ENCODE measurements around the gene IGSF8. TPM values are rescaled to one million over a fixed set of nuclear protein-coding genes. Genes with fewer than 3 reads are reported as not detected.

IGSF8 gene
- total RNA-seq, 1 donor from 2014 or later: 21.6 TPM

- no peak for TF ChIP-seq CTCF (IDR thresholded peaks at IDR 0.05)
- TF ChIP-seq POLR2AphosphoS5 (IDR thresholded peaks at IDR 0.05; ENCODE audit: insufficient read depth in 1 of 2, low read depth in 1 of 2): no peak
- TF ChIP-seq POLR2A (IDR thresholded peaks at IDR 0.05): no peak
- Histone ChIP-seq H3K27me3 (no peaks in the 10 kb centered on the region), H3K9me3 (no peaks in the 10 kb centered on the region), H3K36me3 (peaks cover 0 to 55% of the 10 kb centered on the region in 2 donors), H3K4me3 (no peak overlapping the region), H3K27ac (no peak overlapping the region), H3K4me1 (peaks cover 8% of the 10 kb centered on the region)
- no peak for DNase-seq (ENCODE audit: extremely low spot score in 2 of 2)
- intact Hi-C loops (cut with DNase I): loop anchor here (10.0 kb wide), 1 partner anchor 167 kb away; the partner anchor contains the start of gene TAGLN2
These were observed 6.7 kb downstream of the IGSF8 start for GRCh38 chr1:160091666-160092223.

GRCh38 chr1:160090760-160091159, 7.7 kb downstream of the IGSF8 start:
- Histone ChIP-seq H3K4me3 (no peak overlapping the region), H3K27ac (no peak overlapping the region), H3K9me3 (no peaks in the 10 kb centered on the region), H3K36me3 (peaks cover 0 to 55% of the 10 kb centered on the region in 2 donors), H3K27me3 (no peaks in the 10 kb centered on the region), H3K4me1 (no peaks in the 10 kb centered on the region)
- intact Hi-C loops (cut with DNase I): loop anchor here (10.0 kb wide), 1 partner anchor 166 kb away; the partner anchor contains the start of gene TAGLN2
- TF ChIP-seq POLR2A (IDR thresholded peaks at IDR 0.05) (no peak), CTCF (IDR thresholded peaks at IDR 0.05) (no peak), POLR2AphosphoS5 (IDR thresholded peaks at IDR 0.05; ENCODE audit: insufficient read depth in 1 of 2, low read depth in 1 of 2) (no peak)
- no peak for DNase-seq (ENCODE audit: extremely low spot score in 2 of 2)

- no peak overlapping the region for H3K4me3 ChIP-seq
- DNase-seq (ENCODE audit: extremely low spot score in 2 of 2): no peak
- no peaks in the 10 kb centered on the region for H3K9me3 ChIP-seq
- H3K27ac ChIP-seq: no peak overlapping the region
- peaks cover 0 to 54% of the 10 kb centered on the region in 2 donors for H3K36me3 ChIP-seq
- TF ChIP-seq POLR2AphosphoS5 (IDR thresholded peaks at IDR 0.05; ENCODE audit: insufficient read depth in 1 of 2, low read depth in 1 of 2) (no peak), POLR2A (IDR thresholded peaks at IDR 0.05) (no peak), CTCF (IDR thresholded peaks at IDR 0.05) (no peak)
- no peaks in the 10 kb centered on the region for H3K4me1 ChIP-seq
- intact Hi-C loops (cut with DNase I): loop anchor here (10.0 kb wide), 1 partner anchor 165 kb away; the partner anchor contains the start of gene TAGLN2
- H3K27me3 ChIP-seq: no peaks in the 10 kb centered on the region
These were observed 8.5 kb downstream of the IGSF8 start for GRCh38 chr1:160089883-160090282.

- Histone ChIP-seq H3K4me1 (peaks cover 7% of the 10 kb centered on the region), H3K27ac (no peak overlapping the region), H3K27me3 (no peaks in the 10 kb centered on the region), H3K36me3 (peaks cover 0 to 28% of the 10 kb centered on the region in 2 donors), H3K9me3 (no peaks in the 10 kb centered on the region), H3K4me3 (no peak overlapping the region)
- no peak for DNase-seq (ENCODE audit: extremely low spot score in 2 of 2)
- intact Hi-C loops (cut with DNase I): no loop called here
- TF ChIP-seq POLR2AphosphoS5 (IDR thresholded peaks at IDR 0.05; ENCODE audit: insufficient read depth in 1 of 2, low read depth in 1 of 2) (no peak), POLR2A (IDR thresholded peaks at IDR 0.05) (no peak), CTCF (IDR thresholded peaks at IDR 0.05) (no peak)
These were observed 11.2 kb downstream of the IGSF8 start for GRCh38 chr1:160087118-160087662.

GRCh38 chr1:160086456-160086892, 11.9 kb downstream of the IGSF8 start:
- Histone ChIP-seq H3K27me3 (no peaks in the 10 kb centered on the region), H3K36me3 (peaks cover 0 to 24% of the 10 kb centered on the region in 2 donors), H3K9me3 (no peaks in the 10 kb centered on the region), H3K4me1 (peaks cover 7% of the 10 kb centered on the region), H3K4me3 (no peak overlapping the region), H3K27ac (no peak overlapping the region)
- TF ChIP-seq POLR2A (IDR thresholded peaks at IDR 0.05) (no peak), POLR2AphosphoS5 (IDR thresholded peaks at IDR 0.05; ENCODE audit: insufficient read depth in 1 of 2, low read depth in 1 of 2) (no peak), CTCF (IDR thresholded peaks at IDR 0.05) (no peak)
- DNase-seq (ENCODE audit: extremely low spot score in 2 of 2): no peak
- intact Hi-C loops (cut with DNase I): no loop called here

All from vagina (tissue), 2 donors.